GM19452 (cell line): ENCODE measurements around the gene PARK7.

Experiments
- ATAC-seq: cut with Tn5 transposase; IDR thresholded peaks from one replicate; pipeline ENCODE4 v1.9.1; 2021; ENCODE audit not compliant: unreplicated experiment

The PARK7 gene

DNA sequence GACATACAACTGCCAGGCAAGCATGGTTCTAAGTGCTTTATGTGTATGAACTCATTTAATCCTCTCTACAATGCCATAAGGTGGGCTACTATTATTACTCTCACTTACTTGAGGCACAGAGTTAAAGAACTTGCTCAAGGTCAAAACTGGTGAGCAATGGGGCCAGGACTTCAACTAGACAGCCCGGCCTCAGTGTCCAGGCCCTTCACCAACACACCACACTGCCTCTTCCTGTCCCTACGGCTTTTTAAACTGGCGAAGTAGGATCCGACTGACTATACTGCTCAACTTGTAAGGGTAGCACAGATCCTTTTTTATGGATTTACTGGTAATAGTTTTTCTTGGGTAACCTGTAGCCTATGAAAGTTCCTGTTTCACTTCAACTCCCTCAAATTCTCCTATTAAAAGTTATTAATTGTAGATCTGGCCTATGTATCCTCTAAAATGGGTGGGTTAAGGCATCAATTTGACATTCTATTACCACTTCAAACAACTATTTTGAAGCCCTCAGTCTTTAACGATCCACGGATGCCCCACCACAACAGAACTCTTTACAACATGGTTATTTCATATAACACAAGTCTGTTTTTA lies 60.3 kb downstream of the PARK7 start:
- no peak for ATAC-seq

DNA sequence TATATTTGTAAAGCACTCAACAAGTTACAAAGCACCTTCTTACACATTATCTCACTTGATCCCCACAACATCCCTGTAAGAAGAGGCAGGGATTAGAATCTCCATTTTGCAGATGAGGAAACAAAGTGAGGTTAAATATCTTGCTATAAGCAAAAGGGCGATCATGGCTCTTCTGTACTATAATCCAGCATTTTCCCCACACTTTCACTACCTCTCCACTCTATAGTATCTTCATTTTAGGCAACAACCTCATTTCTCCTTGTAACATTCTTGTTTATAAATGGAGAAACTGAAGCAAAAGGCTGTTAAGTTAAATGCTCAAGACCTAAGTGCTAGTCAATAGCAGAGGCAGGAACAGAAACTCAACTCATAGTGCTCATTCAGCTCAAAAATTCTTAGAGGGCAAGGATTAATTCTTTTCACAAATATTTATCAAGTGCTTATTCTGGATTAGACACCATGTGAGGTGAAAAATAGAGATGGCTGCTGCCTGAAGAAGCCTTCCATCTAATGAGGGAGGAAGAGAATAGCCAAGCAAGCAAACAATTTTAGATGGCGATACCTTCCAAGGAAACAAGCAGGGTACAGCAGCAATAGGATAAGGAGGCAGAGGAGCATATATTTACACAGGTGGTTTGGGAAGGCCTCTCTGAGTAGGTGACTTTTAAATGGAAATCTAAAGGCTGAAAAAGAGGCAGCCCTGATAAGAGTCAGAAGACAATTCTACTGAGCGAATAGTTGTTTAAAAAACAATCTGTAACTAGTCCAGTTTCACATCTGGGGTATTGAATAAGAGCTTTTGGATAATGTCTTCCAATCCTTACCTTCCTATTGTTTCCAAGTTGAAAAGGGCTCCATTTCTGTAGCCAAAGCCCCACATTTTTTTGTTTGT lies 61.1 kb downstream of the PARK7 start:
- no peak for ATAC-seq

DNA sequence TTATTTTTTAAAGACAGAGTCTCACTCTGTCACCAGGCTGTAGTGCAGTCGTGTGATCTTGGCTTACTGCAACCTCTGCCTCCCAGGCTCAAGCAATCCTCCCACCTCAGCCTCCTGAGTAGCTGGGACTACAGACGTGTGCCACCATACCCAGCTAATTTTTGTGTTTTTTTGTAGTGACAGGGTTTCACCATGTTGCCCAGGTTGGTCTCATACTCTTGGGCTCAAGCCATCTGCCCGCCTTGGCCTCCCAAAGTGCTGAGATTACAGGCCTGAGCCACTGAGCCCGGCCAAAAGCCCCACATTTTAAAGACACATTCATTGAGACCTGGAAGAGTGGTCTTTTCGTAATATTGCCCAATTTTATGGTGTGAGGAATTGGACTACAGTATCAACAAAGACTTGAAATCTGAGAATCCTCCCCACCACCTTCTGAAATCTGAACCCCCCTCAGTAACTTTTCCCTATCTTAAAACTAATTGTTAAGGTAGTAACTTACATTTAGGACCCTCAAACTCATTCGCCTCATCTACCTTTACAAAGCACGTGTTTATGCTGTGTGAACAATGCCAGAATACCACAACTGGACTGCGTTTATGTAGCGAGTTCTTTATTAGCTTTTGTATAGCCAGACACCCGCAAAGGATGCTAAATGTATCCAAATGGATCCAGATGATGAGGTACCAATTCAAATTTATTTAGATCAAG lies 61.9 kb downstream of the PARK7 start:
- ATAC-seq: no peak

DNA sequence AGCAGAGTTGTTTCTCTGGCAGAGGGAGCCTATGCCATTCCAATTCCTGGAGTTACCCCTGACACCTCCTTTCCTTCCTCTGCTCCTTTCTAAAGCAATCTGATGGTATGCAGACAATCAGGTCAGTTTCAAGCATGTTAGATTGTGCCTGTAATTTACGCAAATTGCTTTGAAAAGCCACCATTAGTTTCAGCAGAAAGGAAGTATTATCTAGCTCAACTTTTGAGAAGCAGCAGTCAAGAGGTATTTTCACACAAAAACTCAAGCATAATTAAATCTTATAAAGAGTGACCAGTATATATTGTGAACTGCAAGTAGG lies 62.4 kb downstream of the PARK7 start:
- no peak for ATAC-seq

DNA sequence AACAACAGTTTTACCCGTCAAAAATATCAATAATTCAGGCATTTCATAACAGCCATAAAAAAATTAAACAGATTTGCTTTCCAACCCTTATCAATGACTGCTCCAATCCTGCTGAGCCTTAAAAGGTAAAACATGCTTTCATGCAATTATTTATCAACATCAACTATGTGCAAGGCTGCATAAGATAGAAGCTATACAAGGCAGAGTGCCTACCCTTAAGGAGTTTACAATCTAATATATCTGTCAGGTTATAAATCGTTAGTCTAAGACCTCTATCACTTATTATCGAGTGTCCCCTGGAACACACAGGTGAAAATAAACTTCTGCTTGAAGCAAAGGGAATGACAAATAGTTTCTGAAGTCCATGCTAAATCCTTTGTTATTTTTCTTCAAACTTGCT lies 62.8 kb downstream of the PARK7 start:
- ATAC-seq: no peak

DNA sequence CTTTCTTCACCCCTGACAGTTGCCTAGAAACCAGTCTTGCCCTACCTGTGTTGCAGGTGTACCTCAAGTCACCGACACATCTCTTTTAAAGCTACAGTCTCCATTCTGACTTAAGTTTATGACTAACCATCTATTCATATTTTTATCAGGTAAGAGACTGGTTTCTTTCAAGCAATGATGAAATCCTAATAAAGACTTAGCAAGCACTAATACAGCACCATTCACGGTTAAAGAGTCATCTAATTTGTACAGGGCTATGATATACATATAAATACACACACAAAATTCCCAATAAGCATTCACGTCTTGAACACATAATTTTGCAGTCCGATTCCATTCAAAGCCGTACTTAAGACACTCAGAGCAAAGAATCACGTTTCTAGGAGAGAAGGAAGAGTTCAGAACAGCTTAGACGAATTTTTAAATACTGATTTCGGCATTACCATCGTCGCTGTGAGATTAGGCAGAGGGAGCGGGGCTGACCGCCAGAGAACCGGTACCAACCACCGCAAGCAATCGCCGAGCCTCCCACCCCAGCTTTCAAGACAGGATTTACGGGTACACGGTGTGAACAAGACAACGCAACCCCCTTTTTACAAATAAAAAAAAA lies 63.7 kb downstream of the PARK7 start:
- ATAC-seq: no peak

DNA sequence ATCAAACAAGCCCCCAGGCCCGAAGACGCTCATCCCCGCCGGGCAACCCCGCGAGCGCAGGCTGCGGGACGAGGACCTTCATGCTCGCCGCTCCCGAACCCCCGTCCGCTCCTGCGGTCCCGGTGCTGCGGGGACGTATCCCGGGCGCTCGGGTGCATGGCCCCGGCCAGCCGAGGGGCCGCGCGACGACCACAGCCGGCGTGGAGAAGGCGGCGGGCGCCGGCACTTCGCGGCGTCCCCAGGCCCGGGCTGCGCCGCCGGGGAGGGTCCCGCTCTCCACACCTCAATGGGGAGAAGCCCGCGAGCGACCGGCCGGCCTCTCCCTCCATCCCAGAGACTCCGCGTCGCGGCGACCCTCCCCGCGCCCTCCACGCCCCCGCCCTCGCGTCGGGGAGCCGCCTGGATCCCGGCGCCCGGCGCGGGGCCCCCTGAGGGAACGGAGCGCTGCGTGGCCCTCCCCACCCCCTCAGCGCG lies 64.2 kb downstream of the PARK7 start:
- ATAC-seq: peak; percentile 36

DNA sequence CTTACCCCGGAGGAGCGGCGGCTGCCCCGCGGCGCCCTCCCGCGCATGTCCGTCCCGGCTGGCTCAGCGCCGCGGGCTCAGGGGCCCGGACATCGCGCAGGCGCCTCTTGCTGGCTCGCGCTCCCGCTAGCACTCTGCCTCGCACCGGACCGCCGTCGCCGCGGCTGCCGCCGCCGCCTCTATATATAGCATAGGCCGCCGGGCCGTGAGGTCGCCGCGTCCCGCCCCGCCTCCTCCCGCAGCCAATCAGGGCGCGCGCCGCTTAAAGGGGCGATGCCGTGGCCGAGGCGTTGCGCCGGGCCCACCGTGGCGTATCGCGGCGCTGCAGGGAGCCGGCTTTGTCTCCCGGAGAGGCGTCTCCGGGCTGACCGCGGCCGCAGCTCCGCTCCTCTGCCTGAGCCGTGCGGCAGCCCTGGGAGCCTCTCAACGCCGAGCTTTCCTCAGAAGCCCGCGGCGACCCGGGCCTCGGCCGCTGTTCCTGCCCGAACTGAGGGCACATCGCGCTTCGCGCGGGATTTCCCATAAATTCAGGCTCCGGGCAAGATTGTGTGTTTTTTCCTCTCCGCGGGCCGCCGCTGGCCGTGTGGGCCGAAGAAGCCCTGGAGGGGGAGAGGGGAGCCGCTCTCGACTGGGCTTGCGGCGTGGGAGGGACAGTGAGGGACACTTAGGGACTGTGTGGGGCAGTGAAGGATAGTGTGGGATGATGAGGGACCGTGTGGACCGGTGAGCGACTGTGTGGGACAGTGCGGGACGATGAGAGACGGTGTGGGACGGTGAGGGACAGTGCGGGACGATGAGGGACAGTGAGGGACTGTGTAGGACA lies 64.9 kb downstream of the PARK7 start, which contains the start of gene ERRFI1:
ERRFI1 (minus strand) TSS at position 157 of the 823 bp plus-strand sequence. CDS start 10,690 bp downstream, outside the sequence.
- ATAC-seq: peak; percentile 85

DNA sequence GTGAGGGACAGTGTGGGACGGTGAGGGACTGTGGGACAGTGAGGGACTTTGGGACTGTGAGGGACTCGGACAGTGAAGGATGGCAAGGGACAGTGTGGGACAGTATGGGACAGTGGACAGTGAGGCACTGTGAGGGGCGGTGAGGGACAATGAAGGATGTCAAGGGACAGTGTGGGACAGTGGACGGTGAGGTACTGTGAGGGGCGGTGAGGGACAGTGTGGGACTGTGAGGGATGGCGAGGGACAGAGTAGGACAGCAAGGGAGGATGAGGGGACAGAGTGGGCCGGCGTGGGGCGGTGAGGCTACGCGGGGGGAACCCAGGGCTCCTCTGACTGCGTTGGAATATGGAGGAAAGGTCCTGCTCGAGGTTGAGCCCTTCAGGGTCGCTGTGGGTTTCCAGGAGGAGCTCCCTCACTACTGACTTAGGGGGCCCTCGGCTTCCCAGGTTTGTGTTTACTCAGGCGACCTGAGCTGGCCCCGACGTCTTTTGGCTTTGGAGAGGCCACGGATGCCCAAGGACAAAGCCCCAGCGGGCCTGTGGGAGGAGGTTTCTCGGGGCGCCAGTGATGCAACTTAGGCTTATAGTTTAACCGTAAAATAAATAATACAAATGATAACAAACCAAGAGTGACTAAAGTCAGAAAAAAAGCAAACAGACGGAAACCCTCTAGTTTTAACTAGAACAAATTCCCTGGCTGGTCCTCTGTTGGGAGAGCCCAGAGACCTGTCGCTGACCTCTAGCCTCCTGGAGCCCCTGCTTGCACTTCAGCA lies 65.7 kb downstream of the PARK7 start:
- no peak for ATAC-seq

DNA sequence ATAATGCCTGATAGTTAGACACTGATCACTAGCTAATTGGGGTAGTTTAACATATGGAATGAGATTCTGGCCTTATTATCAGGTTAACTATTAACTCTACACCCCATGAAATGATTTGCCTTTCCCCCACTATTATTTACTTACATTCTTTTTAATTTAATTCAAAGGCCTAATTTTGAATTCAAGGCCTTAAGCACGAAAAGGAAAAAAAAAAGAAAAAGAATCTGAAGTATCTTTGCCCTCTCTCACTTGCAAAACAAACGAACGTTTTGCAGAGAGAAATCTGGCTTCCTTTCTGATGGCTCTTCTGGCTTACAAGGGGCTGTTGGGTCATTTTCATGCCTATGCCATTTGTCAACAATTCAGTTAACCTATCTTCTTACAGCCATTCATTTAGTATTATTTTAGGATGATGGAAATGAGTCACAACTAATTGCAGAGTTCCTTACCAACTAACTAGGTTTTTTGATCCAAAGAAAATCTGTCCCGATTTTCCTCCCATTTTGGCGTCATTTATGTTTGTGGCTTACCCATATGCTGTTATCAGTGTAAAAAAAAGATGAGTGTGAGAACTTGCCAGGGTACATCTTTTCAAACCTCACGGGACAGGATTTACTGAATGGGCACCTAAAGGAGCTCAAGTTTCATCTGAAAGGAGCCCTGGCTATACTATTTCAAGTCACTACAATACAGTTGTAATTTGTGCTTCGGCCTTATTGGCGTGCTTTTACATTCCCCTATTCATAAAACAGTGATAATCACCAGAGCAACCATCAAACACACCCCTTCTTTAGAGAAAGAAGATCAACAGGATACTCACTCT lies 66.4 kb downstream of the PARK7 start:
- ATAC-seq: no peak

DNA sequence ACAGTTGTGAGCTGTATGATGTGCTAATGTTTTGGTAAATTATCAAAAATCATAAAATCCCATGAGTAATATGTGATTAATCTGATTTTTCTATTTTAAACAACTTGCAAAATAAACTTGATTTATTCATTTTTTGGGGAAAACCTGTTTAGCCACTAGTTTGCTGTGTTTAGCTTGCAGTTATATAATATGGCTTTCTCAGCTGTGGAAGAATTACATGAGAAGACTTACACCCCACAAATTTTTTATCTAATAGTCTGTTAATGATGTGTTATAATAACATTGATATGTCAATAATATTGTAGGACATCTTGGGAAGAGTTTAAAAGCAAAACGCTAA lies 67.0 kb downstream of the PARK7 start:
- no peak for ATAC-seq

DNA sequence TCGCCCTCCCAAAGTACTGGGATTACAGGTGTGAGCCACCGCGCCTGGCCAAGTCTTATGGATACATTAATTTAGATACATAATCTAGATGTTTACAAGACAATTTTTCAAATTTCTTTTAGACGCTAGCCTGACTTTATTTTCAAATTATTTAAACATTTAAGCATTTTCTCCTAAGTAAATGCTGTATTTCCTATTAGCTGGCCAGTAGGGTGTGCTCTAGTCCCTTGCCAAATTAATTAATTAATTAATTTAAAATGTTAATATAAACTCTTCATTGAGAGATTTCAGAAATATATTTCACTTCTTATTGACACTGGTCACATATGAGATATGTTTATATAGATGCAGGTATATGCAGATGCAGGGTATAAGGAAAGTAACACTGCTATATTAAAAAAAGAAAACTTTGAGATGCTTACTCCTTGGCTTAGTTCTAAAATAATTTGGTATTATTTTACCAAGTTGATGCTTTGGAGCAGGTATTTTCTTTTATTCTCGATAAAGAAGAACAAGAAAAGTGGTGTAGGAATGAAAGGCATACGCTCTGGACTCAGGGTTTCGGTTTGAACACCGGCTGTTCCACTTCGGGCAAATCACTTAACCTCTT lies 69.8 kb downstream of the PARK7 start:
- ATAC-seq: no peak

DNA sequence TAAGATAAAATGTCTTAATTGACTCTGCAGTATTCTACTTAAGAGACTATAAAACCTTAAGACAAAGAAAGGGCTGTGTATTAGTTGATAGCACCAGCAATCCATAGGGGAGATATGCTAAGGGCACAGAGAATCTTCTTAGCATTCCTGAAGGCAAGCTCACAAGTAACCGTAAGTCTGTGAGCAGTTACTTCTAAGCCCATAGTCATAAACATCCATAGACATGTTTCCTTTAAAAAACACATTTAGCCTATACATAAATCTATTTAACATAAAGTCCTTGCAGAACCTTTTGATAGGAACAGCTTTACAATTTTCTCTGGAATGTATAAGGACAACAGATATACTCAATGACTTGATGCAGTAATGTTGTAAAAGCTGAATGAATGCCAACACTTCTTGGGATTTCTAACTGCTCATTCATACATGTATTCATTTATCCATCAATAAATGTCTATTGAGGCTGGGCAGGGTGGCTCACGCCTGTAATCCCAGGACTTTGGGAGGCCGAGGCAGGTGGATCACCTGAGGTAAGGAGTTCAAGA lies 70.9 kb downstream of the PARK7 start:
- ATAC-seq: no peak

DNA sequence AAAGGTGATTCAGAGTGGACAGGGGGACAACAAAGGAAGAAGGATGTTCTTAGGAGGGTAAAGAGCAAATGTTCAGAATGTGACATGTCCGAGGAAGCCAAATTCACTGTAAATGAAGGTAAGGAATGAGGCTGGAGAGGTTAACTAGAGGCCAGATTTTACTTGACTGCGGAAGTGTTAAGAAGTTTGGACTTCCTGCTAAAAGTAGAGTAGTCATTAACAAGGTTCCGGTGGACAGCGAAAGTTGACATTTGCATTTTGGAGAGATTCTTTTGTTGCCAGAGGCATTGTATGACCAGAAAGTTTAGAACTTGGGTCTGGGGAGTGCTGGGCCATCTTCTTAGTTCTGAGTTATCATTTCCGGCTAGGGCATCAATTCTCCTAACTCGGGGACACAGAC lies 71.8 kb downstream of the PARK7 start:
- ATAC-seq: no peak
